Parathyroid adenoma (tissue), 2 donors: ENCODE data around the gene MOB3B.
"Not testable (repeated sequence)": the region's sequence is repeated elsewhere in the genome, so short reads cannot be mapped to it uniquely, and the experiment has no call there.

Experiments used
- H2AFZ ChIP-seq: fragments of 300-600 bp; sonication (generic); one replicate; pipeline ENCODE4 v1.7.0; 2017; ENCODE audit warnings: antibody characterized with exemption, mild to moderate bottlenecking
- H3K27ac ChIP-seq: fragments of 300-600 bp; sonication (generic); one replicate; pipeline ENCODE4 v1.7.0; 2017
- H3K27me3 ChIP-seq: fragments of 300-600 bp; sonication (generic); one replicate; pipeline ENCODE4 v1.7.0; 2017; ENCODE audit warnings: low read length; ENCODE audit not compliant: control insufficient read depth, insufficient read depth
- H3K36me3 ChIP-seq: fragments of 300-600 bp; sonication (generic); one replicate; pipeline ENCODE4 v1.7.0; 2017; ENCODE audit warnings: low read length; ENCODE audit not compliant: control insufficient read depth, insufficient read depth
- H3K4me1 ChIP-seq: fragments of 300-600 bp; sonication (generic); one replicate; pipeline ENCODE4 v1.7.0; 2017; ENCODE audit warnings: control low read depth
- H3K4me2 ChIP-seq: fragments of 300-600 bp; sonication (generic); one replicate; pipeline ENCODE4 v1.7.0; 2017; ENCODE audit warnings: low read length
- H3K4me3 ChIP-seq: fragments of 300-600 bp; sonication (generic); one replicate; pipeline ENCODE4 v1.7.0; 2017; ENCODE audit warnings: low read depth, low read length
- H3K79me2 ChIP-seq: fragments of 300-600 bp; sonication (generic); one replicate; pipeline ENCODE4 v1.7.0; 2017; ENCODE audit warnings: control low read depth
- H3K9ac ChIP-seq: fragments of 300-600 bp; sonication (generic); one replicate; pipeline ENCODE4 v1.7.0; 2017; ENCODE audit warnings: mild to moderate bottlenecking
- H3K9me3 ChIP-seq: fragments of 300-600 bp; sonication (generic); one replicate; pipeline ENCODE4 v1.7.0; 2017; ENCODE audit warnings: low read length; ENCODE audit not compliant: control insufficient read depth
- TF ChIP-seq, protein P1 (sequence below): fragments of 300-600 bp; sonication (generic); IDR thresholded peaks from one replicate; pipeline ENCODE4 v1.7.0; 2017; ENCODE audit warnings: antibody characterized with exemption, mild to moderate bottlenecking
- donor health status: primary hyperparathyroidism.

The MOB3B gene

DNA sequence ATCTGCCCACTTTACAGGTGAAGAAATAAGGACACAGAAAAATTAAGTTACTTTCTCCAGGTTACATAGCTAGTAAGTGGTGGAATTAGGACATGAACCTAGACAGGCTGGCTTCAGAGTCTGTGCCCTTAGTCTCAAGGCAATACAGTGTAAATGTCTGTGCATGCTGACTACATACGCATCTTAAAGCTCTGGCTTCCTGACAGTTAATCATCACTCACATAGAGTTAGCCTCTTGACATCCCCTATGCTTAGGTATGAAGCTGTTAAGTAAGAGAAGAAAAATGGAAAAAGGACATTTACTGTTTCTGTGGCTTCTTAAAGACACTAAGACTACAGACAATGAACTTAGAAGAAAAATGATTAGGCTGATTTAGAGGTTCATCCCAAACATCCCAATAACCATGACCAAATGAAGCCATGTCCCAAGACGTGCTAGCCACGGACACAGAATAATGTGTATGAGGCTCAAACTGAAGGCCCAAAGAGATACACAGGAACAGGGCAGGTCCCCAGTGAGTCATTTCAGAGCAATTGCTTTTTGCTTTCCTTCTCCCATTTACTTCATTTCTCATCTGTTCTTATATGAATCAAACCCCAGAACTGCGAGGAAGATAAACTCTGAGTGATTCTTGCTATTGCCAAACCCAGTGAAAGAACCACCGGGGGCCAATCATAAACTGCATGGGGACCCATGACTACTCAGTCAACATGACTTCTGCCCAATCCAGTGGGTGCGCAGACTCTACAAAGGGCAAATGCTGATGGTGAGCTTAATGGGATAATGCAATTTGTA lies 105.5 kb downstream of the MOB3B start:
- no peaks in the 10 kb centered on the region for H3K9me3 ChIP-seq
- H3K27me3 ChIP-seq, result no peaks in the 10 kb centered on the region
- H3K4me1 ChIP-seq, result no peaks in the 10 kb centered on the region
- TF ChIP-seq, protein P1, sequence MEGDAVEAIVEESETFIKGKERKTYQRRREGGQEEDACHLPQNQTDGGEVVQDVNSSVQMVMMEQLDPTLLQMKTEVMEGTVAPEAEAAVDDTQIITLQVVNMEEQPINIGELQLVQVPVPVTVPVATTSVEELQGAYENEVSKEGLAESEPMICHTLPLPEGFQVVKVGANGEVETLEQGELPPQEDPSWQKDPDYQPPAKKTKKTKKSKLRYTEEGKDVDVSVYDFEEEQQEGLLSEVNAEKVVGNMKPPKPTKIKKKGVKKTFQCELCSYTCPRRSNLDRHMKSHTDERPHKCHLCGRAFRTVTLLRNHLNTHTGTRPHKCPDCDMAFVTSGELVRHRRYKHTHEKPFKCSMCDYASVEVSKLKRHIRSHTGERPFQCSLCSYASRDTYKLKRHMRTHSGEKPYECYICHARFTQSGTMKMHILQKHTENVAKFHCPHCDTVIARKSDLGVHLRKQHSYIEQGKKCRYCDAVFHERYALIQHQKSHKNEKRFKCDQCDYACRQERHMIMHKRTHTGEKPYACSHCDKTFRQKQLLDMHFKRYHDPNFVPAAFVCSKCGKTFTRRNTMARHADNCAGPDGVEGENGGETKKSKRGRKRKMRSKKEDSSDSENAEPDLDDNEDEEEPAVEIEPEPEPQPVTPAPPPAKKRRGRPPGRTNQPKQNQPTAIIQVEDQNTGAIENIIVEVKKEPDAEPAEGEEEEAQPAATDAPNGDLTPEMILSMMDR, result no peak
- H3K4me3 ChIP-seq, result no peak overlapping the region
- no peaks in the 10 kb centered on the region for H3K79me2 ChIP-seq
- H3K27ac ChIP-seq, result no peak overlapping the region
- H3K9ac ChIP-seq, result no peak overlapping the region
- H3K36me3 ChIP-seq, result no peaks in the 10 kb centered on the region
- no peak overlapping the region for H2AFZ ChIP-seq
- no peak overlapping the region for H3K4me2 ChIP-seq

DNA sequence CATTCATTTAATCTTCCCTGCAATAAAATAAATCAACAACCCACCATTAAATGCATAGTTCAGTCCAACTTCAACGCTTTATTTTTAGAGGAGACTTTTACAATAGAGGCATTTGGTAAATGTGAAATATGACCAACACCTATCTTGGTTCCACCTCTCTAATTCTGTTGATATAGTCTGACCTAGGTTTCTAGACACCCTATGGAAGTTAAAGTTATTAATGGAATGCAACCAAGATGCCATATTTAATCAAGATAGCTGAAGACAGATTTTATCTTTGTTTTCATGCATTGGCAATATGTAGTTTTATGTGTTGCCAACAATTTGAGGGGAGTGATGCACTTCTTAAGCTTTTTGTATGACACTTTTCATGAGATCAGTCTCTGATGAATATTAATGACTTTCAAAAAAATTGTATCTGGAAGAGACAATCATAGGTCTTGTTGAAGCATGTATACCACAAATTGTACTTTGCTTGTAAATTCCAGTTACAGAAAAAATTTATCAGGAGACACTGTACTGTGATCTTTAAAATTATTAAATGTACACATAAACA lies 107.3 kb downstream of the MOB3B start:
- H3K4me1 ChIP-seq, result no peaks in the 10 kb centered on the region
- TF ChIP-seq, protein P1, result no peak

DNA sequence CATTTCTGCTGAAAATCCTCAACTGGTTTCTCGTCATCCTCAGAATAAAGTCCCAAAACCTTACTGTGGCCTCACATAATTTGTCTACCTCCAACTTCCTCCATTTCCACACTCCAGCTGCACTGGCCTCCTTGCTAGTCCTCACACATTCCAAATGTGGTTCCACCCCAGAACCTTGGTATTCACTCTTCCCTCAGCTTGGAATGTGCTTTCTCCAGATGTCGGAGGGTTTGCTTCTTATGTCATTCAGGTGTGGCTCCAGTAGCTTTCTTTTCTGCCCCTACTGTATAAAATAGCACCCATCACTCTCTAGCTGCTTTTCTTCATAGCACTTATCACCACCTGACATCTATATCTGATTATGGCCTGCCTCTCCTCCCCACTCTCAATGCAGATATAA lies 108.0 kb downstream of the MOB3B start:
- Histone ChIP-seq H3K4me3 (no peak overlapping the region), H3K4me2 (no peak overlapping the region), H3K9me3 (no peaks in the 10 kb centered on the region), H3K36me3 (no peaks in the 10 kb centered on the region), H3K27ac (no peak overlapping the region), H3K9ac (no peak overlapping the region), H3K4me1 (no peaks in the 10 kb centered on the region), H2AFZ (no peak overlapping the region), H3K27me3 (no peaks in the 10 kb centered on the region), H3K79me2 (no peaks in the 10 kb centered on the region)
- TF ChIP-seq, protein P1, result no peak

More for the DNA sequence above, 107.3 kb downstream of the MOB3B start:
- H3K9me3 ChIP-seq, result no peaks in the 10 kb centered on the region
- H2AFZ ChIP-seq, result no peak overlapping the region
- H3K4me2 ChIP-seq, result no peak overlapping the region
- H3K9ac ChIP-seq, result no peak overlapping the region
- H3K79me2 ChIP-seq, result no peaks in the 10 kb centered on the region
- no peaks in the 10 kb centered on the region for H3K36me3 ChIP-seq
- no peak overlapping the region for H3K27ac ChIP-seq
- H3K4me3 ChIP-seq, result no peak overlapping the region
- no peaks in the 10 kb centered on the region for H3K27me3 ChIP-seq

DNA sequence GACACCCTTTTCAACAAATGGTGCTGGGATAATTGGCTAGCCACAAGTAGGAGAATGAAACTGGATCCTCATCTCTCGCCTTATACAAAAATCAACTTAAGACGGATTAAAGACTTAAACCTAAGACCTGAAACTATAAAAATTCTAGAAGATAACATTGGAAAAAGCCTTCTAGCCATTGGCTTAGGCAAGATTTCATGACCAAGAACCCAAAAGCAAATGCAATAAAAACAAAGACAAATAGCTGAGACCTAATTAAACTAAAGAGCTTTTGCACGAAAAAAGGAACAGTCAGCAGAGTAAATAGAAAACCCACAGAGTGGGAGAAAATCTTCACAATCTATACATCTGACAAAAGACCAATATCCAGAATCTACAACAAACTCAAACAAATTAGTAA lies 110.1 kb downstream of the MOB3B start:
- H3K4me2 ChIP-seq, H2AFZ ChIP-seq, H3K79me2 ChIP-seq, H3K4me3 ChIP-seq, H3K4me1 ChIP-seq, H3K9me3 ChIP-seq, H3K27me3 ChIP-seq, H3K36me3 ChIP-seq, H3K9ac ChIP-seq, H3K27ac ChIP-seq: not testable (repeated sequence)

DNA sequence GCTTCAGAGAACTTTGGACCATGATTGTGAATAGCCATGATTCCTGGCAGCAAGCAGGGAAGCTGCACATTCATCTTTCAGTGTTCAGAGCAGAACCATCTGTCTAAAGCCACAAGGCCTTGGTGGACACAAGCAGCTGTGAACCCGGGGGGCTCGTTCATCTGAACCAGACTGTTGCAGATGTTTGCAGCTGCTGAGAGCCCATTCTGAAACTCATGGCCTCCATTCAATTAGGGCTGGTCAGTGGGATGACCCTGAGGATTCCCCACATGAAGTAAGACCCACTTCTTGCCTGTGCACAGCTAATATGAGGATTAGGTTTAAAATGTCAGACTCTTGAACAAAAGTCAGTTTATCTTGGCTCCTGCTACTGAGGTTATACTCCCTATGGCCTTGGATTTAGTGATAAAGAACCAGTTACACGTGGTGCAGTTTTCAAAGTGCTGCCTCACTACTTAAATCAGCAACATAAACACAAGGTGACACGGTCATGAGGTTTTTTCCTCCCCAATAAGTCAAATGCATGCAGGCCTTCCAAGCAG lies 115.3 kb downstream of the MOB3B start:
- Histone ChIP-seq H3K36me3 (no peaks in the 10 kb centered on the region), H3K79me2 (no peaks in the 10 kb centered on the region), H3K4me2 (no peak overlapping the region), H3K4me3 (no peak overlapping the region), H3K27me3 (no peaks in the 10 kb centered on the region), H3K9me3 (no peaks in the 10 kb centered on the region), H3K27ac (no peak overlapping the region), H2AFZ (no peak overlapping the region), H3K4me1 (no peaks in the 10 kb centered on the region), H3K9ac (no peak overlapping the region)
- TF ChIP-seq, protein P1, result no peak
